Brain microvascular endothelial cell (primary cell): ENCODE measurements around the gene SLC30A3.

Source experiments
- DNase-seq: peaks from one replicate; pipeline ENCODE4 v3.0.0-alpha.2; 2020
- H3K27ac ChIP-seq: fragments of 250-450 bp; sonication (Bioruptor Pico); 2 replicates; pipeline ENCODE4 v1.5.1; 2020; ENCODE audit warnings: mild to moderate bottlenecking, moderate library complexity
- H3K27me3 ChIP-seq: fragments of 250-450 bp; sonication (Bioruptor Pico); replicated peaks from 2 replicates; pipeline ENCODE4 v1.5.1; 2020; ENCODE audit warnings: mild to moderate bottlenecking
- H3K36me3 ChIP-seq: fragments of 250-450 bp; sonication (Bioruptor Pico); replicated peaks from 2 replicates; pipeline ENCODE4 v1.5.1; 2020; ENCODE audit warnings: mild to moderate bottlenecking
- H3K4me3 ChIP-seq: 2 replicates; pipeline ENCODE4 v1.5.1; 2011; ENCODE audit warnings: low read depth, mild to moderate bottlenecking, control low read depth, low read length, moderate library complexity
- CTCF ChIP-seq: IDR thresholded peaks from 2 replicates; pipeline ENCODE4 v1.5.1; 2011; ENCODE audit warnings: low read depth, mild to moderate bottlenecking, moderate library complexity, low read length, control low read depth, inconsistent platforms; ENCODE audit errors: missing control alignments
- in situ Hi-C: cut with HindIII; loops from 2 replicates; pipeline ENCODE4 v1.10.0; 2017; ENCODE audit warnings: low sequenced_read_pairs, low pct_ligation_motif_present

The SLC30A3 gene

GRCh38 chr2:27214941-27215340, 47.9 kb downstream of the SLC30A3 start:
- in situ Hi-C loops: no loop called here
- no peak for TF ChIP-seq CTCF
- Histone ChIP-seq H3K4me3 (no peak overlapping the region), H3K27ac (no peak overlapping the region), H3K27me3 (no peaks in the 10 kb centered on the region), H3K36me3 (peaks cover 3% of the 10 kb centered on the region)
- no peak for DNase-seq

GRCh38 chr2:27212626-27213471, 50.0 kb downstream of the SLC30A3 start:
- no peak for TF ChIP-seq CTCF
- in situ Hi-C loops: no loop called here

GRCh38 chr2:27211943-27212625, 50.8 kb downstream of the SLC30A3 start, which contains the start of the genes ATRAID and SLC5A6:
Gene ATRAID (plus strand): TSS chr2:27212041. CDS start chr2:27212369, 328 bp downstream.
Gene SLC5A6 (minus strand): TSS chr2:27212268. CDS start chr2:27207650, 4,618 bp downstream.
- peaks cover 8% of the 10 kb centered on the region for H3K36me3 ChIP-seq
- no peaks in the 10 kb centered on the region for H3K27me3 ChIP-seq
- TF ChIP-seq CTCF: no peak
- peak; percentile 65 for DNase-seq
- peak within 1 kb of the TSS; percentile 91 for H3K4me3 ChIP-seq
- in situ Hi-C loops: no loop called here
- H3K27ac ChIP-seq: peak within 1 kb of the TSS; percentile 92

More at GRCh38 chr2:27212626-27213471, 50.0 kb downstream of the SLC30A3 start:
- no peaks in the 10 kb centered on the region for H3K27me3 ChIP-seq
- peak overlapping the region; percentile 92 for H3K27ac ChIP-seq
- H3K4me3 ChIP-seq: peak overlapping the region; percentile 91
- H3K36me3 ChIP-seq: peaks cover 2% of the 10 kb centered on the region
- DNase-seq: peak; percentile 59

GRCh38 chr2:27211241-27211942, 51.5 kb downstream of the SLC30A3 start:
- H3K36me3 ChIP-seq: peaks cover 15% of the 10 kb centered on the region
- TF ChIP-seq CTCF: no peak
- no peak for DNase-seq

GRCh38 chr2:27209621-27210401, 53.0 kb downstream of the SLC30A3 start:
- no peak overlapping the region for H3K4me3 ChIP-seq
- H3K27me3 ChIP-seq: no peaks in the 10 kb centered on the region
- no peak for DNase-seq
- H3K36me3 ChIP-seq: peaks cover 25% of the 10 kb centered on the region
- in situ Hi-C loops: no loop called here
- TF ChIP-seq CTCF: no peak
- no peak overlapping the region for H3K27ac ChIP-seq

More at GRCh38 chr2:27211241-27211942, 51.5 kb downstream of the SLC30A3 start:
- peak overlapping the region; percentile 92 for H3K27ac ChIP-seq
- in situ Hi-C loops: no loop called here
- H3K27me3 ChIP-seq: no peaks in the 10 kb centered on the region
- peak overlapping the region; percentile 91 for H3K4me3 ChIP-seq
